Measurements from ENCODE around the gene ZNF776.
A peak's percentile ranks its signal among the peaks of the same experiment; 100 is the strongest.

ZNF776 gene

DNA sequence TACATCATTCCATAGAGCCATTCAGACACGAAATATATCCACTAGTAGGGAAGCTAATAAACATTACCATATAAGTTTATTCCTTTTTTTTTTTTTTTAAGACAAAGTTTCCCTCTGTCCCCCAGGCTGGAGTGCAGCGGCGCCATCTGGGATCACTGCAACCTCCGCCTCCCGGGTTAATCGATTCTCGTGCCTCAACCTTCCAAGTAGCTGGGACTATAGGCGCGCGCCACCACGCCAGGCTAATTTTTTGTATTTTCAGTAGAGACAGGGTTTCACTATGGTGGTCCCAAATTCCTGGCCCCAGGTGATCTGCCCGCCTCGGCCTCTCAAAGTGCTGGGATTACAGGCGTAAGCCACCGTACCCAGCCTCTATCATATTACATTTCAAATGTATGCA is 37.0 kb upstream of the ZNF776 start:
- H3K4me2 ChIP-seq (ENCODE audit: low read length), result peak overlapping the region; percentile 64
- H3K9me3 ChIP-seq (ENCODE audit: control insufficient read depth, low read length), result no peaks in the 10 kb centered on the region
- no peak overlapping the region for H3K9ac ChIP-seq
- no peaks in the 10 kb centered on the region for H3K36me3 ChIP-seq (ENCODE audit: control insufficient read depth, insufficient read depth, low read length)
- H3K4me1 ChIP-seq, result peaks cover 5% of the 10 kb centered on the region
- no peaks in the 10 kb centered on the region for H3K27me3 ChIP-seq (ENCODE audit: control insufficient read depth, insufficient read depth, low read length)
- TF ChIP-seq, protein P1, sequence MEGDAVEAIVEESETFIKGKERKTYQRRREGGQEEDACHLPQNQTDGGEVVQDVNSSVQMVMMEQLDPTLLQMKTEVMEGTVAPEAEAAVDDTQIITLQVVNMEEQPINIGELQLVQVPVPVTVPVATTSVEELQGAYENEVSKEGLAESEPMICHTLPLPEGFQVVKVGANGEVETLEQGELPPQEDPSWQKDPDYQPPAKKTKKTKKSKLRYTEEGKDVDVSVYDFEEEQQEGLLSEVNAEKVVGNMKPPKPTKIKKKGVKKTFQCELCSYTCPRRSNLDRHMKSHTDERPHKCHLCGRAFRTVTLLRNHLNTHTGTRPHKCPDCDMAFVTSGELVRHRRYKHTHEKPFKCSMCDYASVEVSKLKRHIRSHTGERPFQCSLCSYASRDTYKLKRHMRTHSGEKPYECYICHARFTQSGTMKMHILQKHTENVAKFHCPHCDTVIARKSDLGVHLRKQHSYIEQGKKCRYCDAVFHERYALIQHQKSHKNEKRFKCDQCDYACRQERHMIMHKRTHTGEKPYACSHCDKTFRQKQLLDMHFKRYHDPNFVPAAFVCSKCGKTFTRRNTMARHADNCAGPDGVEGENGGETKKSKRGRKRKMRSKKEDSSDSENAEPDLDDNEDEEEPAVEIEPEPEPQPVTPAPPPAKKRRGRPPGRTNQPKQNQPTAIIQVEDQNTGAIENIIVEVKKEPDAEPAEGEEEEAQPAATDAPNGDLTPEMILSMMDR (IDR thresholded peaks at IDR 0.05), result no peak
- no peak overlapping the region for H3K27ac ChIP-seq
- peak overlapping the region; percentile 75 for H2AFZ ChIP-seq
- H3K4me3 ChIP-seq (ENCODE audit: low read depth, low read length), result no peak overlapping the region
- peaks cover 29% of the 10 kb centered on the region for H3K79me2 ChIP-seq

DNA sequence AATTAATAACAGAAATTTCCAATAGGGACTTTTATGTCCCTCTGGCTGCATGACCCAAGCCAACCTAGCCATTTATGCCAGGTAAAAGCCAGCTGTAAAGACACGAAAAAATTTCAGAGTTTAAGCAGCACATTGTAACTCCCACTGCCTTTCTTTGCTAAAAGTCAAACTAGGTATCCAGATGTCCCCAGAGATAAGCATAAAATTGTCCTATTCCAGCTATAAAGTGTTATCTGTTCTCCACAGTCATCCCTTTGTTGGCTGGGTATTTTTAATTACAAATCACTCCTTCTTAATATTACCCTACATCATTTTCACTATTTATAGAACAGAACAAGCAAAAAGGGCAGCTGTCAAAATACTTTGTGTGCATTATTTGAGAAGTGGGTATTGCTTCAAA is 34.4 kb upstream of the ZNF776 start:
- H2AFZ ChIP-seq, result no peak overlapping the region
- no peak overlapping the region for H3K27ac ChIP-seq
- TF ChIP-seq, protein P1 (IDR thresholded peaks at IDR 0.05), result no peak
- no peaks in the 10 kb centered on the region for H3K9me3 ChIP-seq (ENCODE audit: control insufficient read depth, low read length)
- peaks cover 5% of the 10 kb centered on the region for H3K4me1 ChIP-seq
- no peak overlapping the region for H3K4me3 ChIP-seq (ENCODE audit: low read depth, low read length)
- H3K36me3 ChIP-seq (ENCODE audit: control insufficient read depth, insufficient read depth, low read length), result no peaks in the 10 kb centered on the region
- no peaks in the 10 kb centered on the region for H3K27me3 ChIP-seq (ENCODE audit: control insufficient read depth, insufficient read depth, low read length)
- H3K9ac ChIP-seq, result no peak overlapping the region
- H3K4me2 ChIP-seq (ENCODE audit: low read length), result no peak overlapping the region
- H3K79me2 ChIP-seq, result peaks cover 10% of the 10 kb centered on the region

DNA sequence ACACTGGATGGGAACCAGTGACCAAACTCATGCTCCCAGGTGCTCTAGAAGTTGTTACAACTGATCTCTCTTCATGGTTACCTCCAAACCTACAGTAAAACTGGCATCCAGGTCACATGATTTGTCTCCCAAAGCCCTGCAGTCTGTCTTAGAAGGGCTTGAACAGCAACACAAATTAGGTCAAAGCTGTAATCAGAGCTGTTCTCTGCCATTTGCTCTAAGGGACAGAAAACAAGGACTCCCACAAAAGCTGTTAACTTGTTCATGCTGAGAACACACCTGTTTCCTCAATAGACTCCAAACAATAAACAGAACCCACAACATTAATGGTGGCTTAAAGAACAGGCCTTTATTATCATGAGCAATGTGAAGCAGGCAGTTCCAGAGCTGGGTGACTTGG is 27.2 kb upstream of the ZNF776 start:
- H3K9ac ChIP-seq, result no peak overlapping the region
- H3K36me3 ChIP-seq (ENCODE audit: control insufficient read depth, insufficient read depth, low read length), result no peaks in the 10 kb centered on the region
- H3K27ac ChIP-seq, result no peak overlapping the region
- no peaks in the 10 kb centered on the region for H3K79me2 ChIP-seq
- H3K4me3 ChIP-seq (ENCODE audit: low read depth, low read length), result no peak overlapping the region
- no peaks in the 10 kb centered on the region for H3K9me3 ChIP-seq (ENCODE audit: control insufficient read depth, low read length)
- H3K27me3 ChIP-seq (ENCODE audit: control insufficient read depth, insufficient read depth, low read length), result no peaks in the 10 kb centered on the region
- TF ChIP-seq, protein P1 (IDR thresholded peaks at IDR 0.05), result no peak
- H3K4me2 ChIP-seq (ENCODE audit: low read length), result no peak overlapping the region
- no peaks in the 10 kb centered on the region for H3K4me1 ChIP-seq
- H2AFZ ChIP-seq, result no peak overlapping the region

DNA sequence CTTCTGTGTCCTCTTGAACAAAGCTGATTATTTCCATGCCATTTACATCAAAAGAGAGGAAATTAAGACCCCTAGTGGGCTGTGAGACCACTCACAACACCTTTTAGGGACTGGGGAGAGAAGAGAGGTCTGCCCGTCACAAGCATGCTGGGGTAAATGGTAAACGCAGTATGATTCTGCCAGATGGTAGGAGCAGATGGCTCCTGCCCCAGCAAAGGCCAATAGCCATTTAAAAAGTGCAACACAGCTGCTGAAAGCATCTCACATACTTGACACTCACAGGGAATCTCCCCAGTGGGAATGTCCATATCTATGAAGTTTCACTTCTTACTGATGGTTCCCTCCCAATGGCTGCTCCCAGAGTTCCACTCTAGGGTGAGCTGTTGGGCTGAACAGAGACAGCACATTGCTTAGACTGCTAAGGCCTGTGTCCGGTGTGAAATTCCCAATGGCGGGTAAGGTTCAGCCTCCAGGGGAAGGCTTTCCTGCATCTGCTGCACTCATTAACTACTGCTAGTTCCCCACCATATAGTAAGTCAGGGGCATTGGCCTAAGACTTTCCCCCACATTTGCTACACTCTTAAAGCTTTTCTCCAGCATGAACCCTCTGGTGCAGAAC is 26.6 kb upstream of the ZNF776 start:
- Histone ChIP-seq H3K4me3 (ENCODE audit: low read depth, low read length) (no peak overlapping the region), H3K9me3 (ENCODE audit: control insufficient read depth, low read length) (no peaks in the 10 kb centered on the region), H3K79me2 (no peaks in the 10 kb centered on the region), H3K27ac (no peak overlapping the region), H2AFZ (no peak overlapping the region), H3K27me3 (ENCODE audit: control insufficient read depth, insufficient read depth, low read length) (no peaks in the 10 kb centered on the region), H3K4me2 (ENCODE audit: low read length) (no peak overlapping the region), H3K9ac (no peak overlapping the region), H3K4me1 (no peaks in the 10 kb centered on the region), H3K36me3 (ENCODE audit: control insufficient read depth, insufficient read depth, low read length) (no peaks in the 10 kb centered on the region)
- TF ChIP-seq, protein P1 (IDR thresholded peaks at IDR 0.05), result no peak

DNA sequence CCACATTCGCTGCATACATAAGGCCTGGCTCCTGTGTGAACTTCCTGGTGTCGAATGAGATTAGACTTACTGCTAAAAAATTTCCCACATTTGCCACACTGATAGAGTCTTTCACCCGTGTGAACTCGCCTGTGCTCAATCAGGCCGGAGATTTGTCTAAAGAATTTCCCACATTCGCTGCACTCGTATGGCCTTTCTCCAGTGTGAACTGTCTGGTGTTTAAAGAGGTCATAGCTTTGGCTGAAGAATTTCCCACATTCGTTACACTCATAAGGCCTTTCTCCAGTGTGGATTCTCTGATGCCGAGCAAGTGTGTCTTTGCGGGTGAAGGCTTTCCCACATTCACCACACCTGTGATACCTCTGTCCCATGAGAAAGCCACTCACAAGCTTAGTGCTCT is 25.7 kb upstream of the ZNF776 start:
- no peaks in the 10 kb centered on the region for H3K27me3 ChIP-seq (ENCODE audit: control insufficient read depth, insufficient read depth, low read length)
- no peaks in the 10 kb centered on the region for H3K9me3 ChIP-seq (ENCODE audit: control insufficient read depth, low read length)
- TF ChIP-seq, protein P1 (IDR thresholded peaks at IDR 0.05), result no peak
- no peak overlapping the region for H3K27ac ChIP-seq
- H3K4me2 ChIP-seq (ENCODE audit: low read length), result no peak overlapping the region
- no peaks in the 10 kb centered on the region for H3K36me3 ChIP-seq (ENCODE audit: control insufficient read depth, insufficient read depth, low read length)
- H2AFZ ChIP-seq, result no peak overlapping the region
- no peak overlapping the region for H3K9ac ChIP-seq
- no peaks in the 10 kb centered on the region for H3K79me2 ChIP-seq
- no peak overlapping the region for H3K4me3 ChIP-seq (ENCODE audit: low read depth, low read length)
- no peaks in the 10 kb centered on the region for H3K4me1 ChIP-seq
